SK-N-SH treated with all-trans-retinoic acid at 6 μM for 48 hours (cell line): ENCODE data around the gene MPV17.

Source experiments
- ATAC-seq: fragments of 200-7000 bp; cut with Tn5 transposase; 3 replicates; pipeline ENCODE4 v1.9.1; 2020; ENCODE audit warnings: mild to moderate bottlenecking, moderate library complexity
- ARNTL ChIP-seq: fragments of 450-650 bp; formaldehyde crosslinking; IDR thresholded peaks from 2 replicates; pipeline ENCODE4 v1.5.0; 2020; ENCODE audit warnings: low read depth, mild to moderate bottlenecking, moderate library complexity, borderline replicate concordance
- BACH2 ChIP-seq: fragments of 250-450 bp; sonication (Bioruptor Pico); IDR thresholded peaks from 2 replicates; pipeline ENCODE4 v1.9.0; 2021; ENCODE audit warnings: mild to moderate bottlenecking, borderline replicate concordance
- CSDC2 ChIP-seq: fragments of 250-450 bp; sonication (Bioruptor Pico); IDR thresholded peaks from 2 replicates; pipeline ENCODE4 v1.5.0; 2020; ENCODE audit warnings: mild to moderate bottlenecking, moderate library complexity
- CSRNP3 ChIP-seq: fragments of 250-450 bp; sonication (Bioruptor Pico); IDR thresholded peaks from 2 replicates; pipeline ENCODE4 v1.5.1; 2021; ENCODE audit warnings: mild to moderate bottlenecking, moderate library complexity
- ESRRG ChIP-seq: fragments of 250-450 bp; sonication (Bioruptor Pico); IDR thresholded peaks from 2 replicates; pipeline ENCODE4 v1.6.1; 2021; ENCODE audit warnings: mild to moderate bottlenecking
- GLIS3 ChIP-seq: fragments of 250-450 bp; sonication (Bioruptor Pico); IDR thresholded peaks from 2 replicates; pipeline ENCODE4 v1.5.0; 2020; ENCODE audit warnings: mild to moderate bottlenecking, moderate library complexity
- ISL1 ChIP-seq: fragments of 250-450 bp; sonication (Bioruptor Pico); IDR thresholded peaks from 2 replicates; pipeline ENCODE4 v2.1.2; 2022; ENCODE audit warnings: mild to moderate bottlenecking, moderate library complexity
- OSR1 ChIP-seq: fragments of 250-450 bp; sonication (Bioruptor Pico); IDR thresholded peaks from 2 replicates; pipeline ENCODE4 v1.8.0; 2022; ENCODE audit warnings: moderate library complexity, mild to moderate bottlenecking, inconsistent platforms
- PATZ1 ChIP-seq: fragments of 250-450 bp; sonication (Bioruptor Pico); IDR thresholded peaks from 2 replicates; pipeline ENCODE4 v1.8.0; 2020; ENCODE audit warnings: mild to moderate bottlenecking, moderate library complexity, borderline replicate concordance
- POU6F1 ChIP-seq: fragments of 250-450 bp; sonication (Bioruptor Pico); IDR thresholded peaks from 2 replicates; pipeline ENCODE4 v1.8.0; 2021; ENCODE audit warnings: low read depth, mild to moderate bottlenecking, moderate library complexity, borderline replicate concordance
- PPARA ChIP-seq: fragments of 250-450 bp; sonication (Bioruptor Pico); IDR thresholded peaks from 2 replicates; pipeline ENCODE4 v1.5.0; 2020; ENCODE audit warnings: mild to moderate bottlenecking, borderline replicate concordance
- RARB ChIP-seq: fragments of 250-450 bp; sonication (Bioruptor Pico); IDR thresholded peaks from 2 replicates; pipeline ENCODE4 v1.8.0; 2021; ENCODE audit warnings: mild to moderate bottlenecking, moderate library complexity
- SNAI2 ChIP-seq: fragments of 250-450 bp; sonication (Bioruptor Pico); IDR thresholded peaks from 2 replicates; pipeline ENCODE4 v1.5.0; 2020; ENCODE audit warnings: mild to moderate bottlenecking, moderate library complexity
- TCF4 ChIP-seq: fragments of 250-450 bp; sonication (Bioruptor Pico); IDR thresholded peaks from 2 replicates; pipeline ENCODE4 v1.8.0; 2021; ENCODE audit warnings: mild to moderate bottlenecking, moderate library complexity, borderline replicate concordance
- TOX ChIP-seq: fragments of 250-450 bp; sonication (Bioruptor Pico); IDR thresholded peaks from 2 replicates; pipeline ENCODE4 v1.8.0; 2021; ENCODE audit warnings: mild to moderate bottlenecking, moderate library complexity, borderline replicate concordance
- ZC3H10 ChIP-seq: fragments of 250-450 bp; sonication (Bioruptor Pico); IDR thresholded peaks from 2 replicates; pipeline ENCODE4 v1.5.1; 2021; ENCODE audit warnings: mild to moderate bottlenecking, moderate library complexity
- ZFP3 ChIP-seq: fragments of 250-450 bp; sonication (Bioruptor Pico); IDR thresholded peaks from 2 replicates; pipeline ENCODE4 v1.5.0; 2020; ENCODE audit warnings: mild to moderate bottlenecking, moderate library complexity
- ZFP30 ChIP-seq: fragments of 450-650 bp; formaldehyde crosslinking; IDR thresholded peaks from 2 replicates; pipeline ENCODE4 v1.5.0; 2022; ENCODE audit warnings: mild to moderate bottlenecking, moderate library complexity
- ZNF565 ChIP-seq: fragments of 450-650 bp; formaldehyde crosslinking; conservative IDR thresholded peaks from 2 replicates; pipeline ENCODE4 v1.5.0; 2020; ENCODE audit warnings: low read depth, mild to moderate bottlenecking, moderate library complexity
- ZNF70 ChIP-seq: fragments of 450-650 bp; formaldehyde crosslinking; IDR thresholded peaks from 2 replicates; pipeline ENCODE4 v1.5.0; 2020; ENCODE audit warnings: mild to moderate bottlenecking, moderate library complexity
- ZNF8 ChIP-seq: fragments of 450-650 bp; formaldehyde crosslinking; IDR thresholded peaks from 2 replicates; pipeline ENCODE4 v1.5.0; 2020; ENCODE audit warnings: mild to moderate bottlenecking, moderate library complexity
- TF ChIP-seq, protein P1 (sequence below): fragments of 250-450 bp; sonication (Bioruptor Pico); IDR thresholded peaks from 2 replicates; pipeline ENCODE4 v1.5.0; 2020; ENCODE audit warnings: mild to moderate bottlenecking, moderate library complexity
- TF ChIP-seq, protein P2 (sequence below): fragments of 250-450 bp; sonication (Bioruptor Pico); IDR thresholded peaks from 2 replicates; pipeline ENCODE4 v1.5.1; 2020; ENCODE audit warnings: low read depth, mild to moderate bottlenecking, moderate library complexity

Gene MPV17

DNA sequence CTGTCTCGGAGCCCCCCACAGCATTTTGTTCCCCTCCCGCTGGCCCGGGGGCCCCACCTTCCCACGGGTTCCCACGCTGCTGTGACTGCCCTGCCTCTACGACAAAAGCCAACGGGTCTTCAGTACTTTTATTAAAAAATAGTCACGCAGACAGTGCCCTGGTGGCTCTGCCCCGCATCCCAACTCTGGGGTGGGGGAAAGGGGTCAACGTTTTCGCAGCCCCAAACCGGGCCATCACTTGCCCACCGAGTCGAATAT is 15.7 kb downstream of the MPV17 start:
- ATAC-seq: no peak
- TF ChIP-seq CSRNP3 (CRISPR knock-in tag) (no peak), CSDC2 (CRISPR knock-in tag) (no peak), PATZ1 (CRISPR knock-in tag) (no peak), TCF4 (CRISPR knock-in tag) (no peak), PPARA (CRISPR knock-in tag) (no peak), ARNTL (CRISPR knock-in tag) (no peak), GLIS3 (CRISPR knock-in tag) (no peak), OSR1 (CRISPR knock-in tag) (no peak), ESRRG (CRISPR knock-in tag) (no peak), ZC3H10 (CRISPR knock-in tag) (no peak), ZFP30 (no peak), POU6F1 (CRISPR knock-in tag) (no peak), ZFP3 (CRISPR knock-in tag) (no peak), ISL1 (CRISPR knock-in tag) (no peak), RARB (no peak)
- TF ChIP-seq, protein P1, sequence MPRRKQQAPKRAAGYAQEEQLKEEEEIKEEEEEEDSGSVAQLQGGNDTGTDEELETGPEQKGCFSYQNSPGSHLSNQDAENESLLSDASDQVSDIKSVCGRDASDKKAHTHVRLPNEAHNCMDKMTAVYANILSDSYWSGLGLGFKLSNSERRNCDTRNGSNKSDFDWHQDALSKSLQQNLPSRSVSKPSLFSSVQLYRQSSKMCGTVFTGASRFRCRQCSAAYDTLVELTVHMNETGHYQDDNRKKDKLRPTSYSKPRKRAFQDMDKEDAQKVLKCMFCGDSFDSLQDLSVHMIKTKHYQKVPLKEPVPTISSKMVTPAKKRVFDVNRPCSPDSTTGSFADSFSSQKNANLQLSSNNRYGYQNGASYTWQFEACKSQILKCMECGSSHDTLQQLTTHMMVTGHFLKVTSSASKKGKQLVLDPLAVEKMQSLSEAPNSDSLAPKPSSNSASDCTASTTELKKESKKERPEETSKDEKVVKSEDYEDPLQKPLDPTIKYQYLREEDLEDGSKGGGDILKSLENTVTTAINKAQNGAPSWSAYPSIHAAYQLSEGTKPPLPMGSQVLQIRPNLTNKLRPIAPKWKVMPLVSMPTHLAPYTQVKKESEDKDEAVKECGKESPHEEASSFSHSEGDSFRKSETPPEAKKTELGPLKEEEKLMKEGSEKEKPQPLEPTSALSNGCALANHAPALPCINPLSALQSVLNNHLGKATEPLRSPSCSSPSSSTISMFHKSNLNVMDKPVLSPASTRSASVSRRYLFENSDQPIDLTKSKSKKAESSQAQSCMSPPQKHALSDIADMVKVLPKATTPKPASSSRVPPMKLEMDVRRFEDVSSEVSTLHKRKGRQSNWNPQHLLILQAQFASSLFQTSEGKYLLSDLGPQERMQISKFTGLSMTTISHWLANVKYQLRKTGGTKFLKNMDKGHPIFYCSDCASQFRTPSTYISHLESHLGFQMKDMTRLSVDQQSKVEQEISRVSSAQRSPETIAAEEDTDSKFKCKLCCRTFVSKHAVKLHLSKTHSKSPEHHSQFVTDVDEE (CRISPR knock-in tag): no peak
- TF ChIP-seq, all 23 proteins: peak for 0

- peak; percentile 26 for ATAC-seq
- TF ChIP-seq CSDC2 (CRISPR knock-in tag): no peak
- TF ChIP-seq RARB: no peak
- no peak for TF ChIP-seq ISL1 (CRISPR knock-in tag)
- no peak for TF ChIP-seq POU6F1 (CRISPR knock-in tag)
- TF ChIP-seq BACH2: no peak
- no peak for TF ChIP-seq ZFP3 (CRISPR knock-in tag)
- no peak for TF ChIP-seq OSR1 (CRISPR knock-in tag)
- no peak for TF ChIP-seq ZFP30
- no peak for TF ChIP-seq TOX (CRISPR knock-in tag)
- no peak for TF ChIP-seq ZNF70 (CRISPR knock-in tag)
- TF ChIP-seq TCF4 (CRISPR knock-in tag): no peak
- TF ChIP-seq ZNF565: no peak
- no peak for TF ChIP-seq CSRNP3 (CRISPR knock-in tag)
- no peak for TF ChIP-seq PATZ1 (CRISPR knock-in tag)
- TF ChIP-seq ESRRG (CRISPR knock-in tag): no peak
- no peak for TF ChIP-seq ZC3H10 (CRISPR knock-in tag)
- no peak for TF ChIP-seq ZNF8
- TF ChIP-seq SNAI2 (CRISPR knock-in tag): no peak
- no peak for TF ChIP-seq ARNTL (CRISPR knock-in tag)
- TF ChIP-seq, protein P2, sequence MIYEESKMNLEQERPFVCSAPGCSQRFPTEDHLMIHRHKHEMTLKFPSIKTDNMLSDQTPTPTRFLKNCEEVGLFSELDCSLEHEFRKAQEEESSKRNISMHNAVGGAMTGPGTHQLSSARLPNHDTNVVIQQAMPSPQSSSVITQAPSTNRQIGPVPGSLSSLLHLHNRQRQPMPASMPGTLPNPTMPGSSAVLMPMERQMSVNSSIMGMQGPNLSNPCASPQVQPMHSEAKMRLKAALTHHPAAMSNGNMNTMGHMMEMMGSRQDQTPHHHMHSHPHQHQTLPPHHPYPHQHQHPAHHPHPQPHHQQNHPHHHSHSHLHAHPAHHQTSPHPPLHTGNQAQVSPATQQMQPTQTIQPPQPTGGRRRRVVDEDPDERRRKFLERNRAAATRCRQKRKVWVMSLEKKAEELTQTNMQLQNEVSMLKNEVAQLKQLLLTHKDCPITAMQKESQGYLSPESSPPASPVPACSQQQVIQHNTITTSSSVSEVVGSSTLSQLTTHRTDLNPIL (CRISPR knock-in tag): no peak
- TF ChIP-seq, all 23 proteins: peak for 0
These were observed 16.2 kb downstream of the MPV17 start for GRCh38 chr2:27306573-27307286.
